IMR-90 (cell line): ENCODE data around the gene SLC35B3. TPM values are rescaled to one million over a fixed set of nuclear protein-coding genes. Genes with fewer than 3 reads are reported as not detected.

Source experiments
- ATAC-seq: fragments of 200-7000 bp; cut with Tn5 transposase; 2 replicates; pipeline ENCODE4 v1.9.1; 2020; ENCODE audit warnings: low read depth, mild to moderate bottlenecking, moderate library complexity
- BruUV-seq: library from RNA; stranded (reverse); fragments of 400-500 nt; replicated peaks from 2 replicates; lab custom pipeline; 2021; lab: Mats Ljungman, UMichigan
- CTCF ChIA-PET: fragments of 300-600 bp; formaldehyde crosslinking; extraction: SDS; loops from one replicate; lab custom pipeline; 2021; ENCODE audit warnings: antibody characterized with exemption; lab: Yijun Ruan, JAX
- POLR2A ChIA-PET: fragments of 300-600 bp; sonication (Branson Sonifier 250); formaldehyde crosslinking; loops from one replicate; lab custom pipeline; 2022; ENCODE audit warnings: antibody characterized with exemption; ENCODE audit not compliant: unreplicated experiment; lab: Charles Lee
- DNase-seq: peaks from one replicate; pipeline ENCODE4 v3.0.0; 2013
- H2AFZ ChIP-seq: replicated peaks from 2 replicates; pipeline ENCODE3; 2013; ENCODE audit warnings: low read length, mild to moderate bottlenecking; ENCODE audit not compliant: poor library complexity
- H2AK5ac ChIP-seq: 2 replicates; pipeline ENCODE4 v1.6.1; 2013; ENCODE audit warnings: low read depth, low read length, inconsistent platforms
- H2AK9ac ChIP-seq: replicated peaks from 2 replicates; pipeline ENCODE3; 2013; ENCODE audit warnings: mild to moderate bottlenecking, low read depth, low read length, moderate library complexity; ENCODE audit not compliant: poor library complexity
- H2BK120ac ChIP-seq: 2 replicates; pipeline ENCODE4 v1.6.1; 2013; ENCODE audit warnings: low read depth, low read length, inconsistent platforms
- H2BK15ac ChIP-seq: 3 replicates; pipeline ENCODE4 v1.6.1; 2013; ENCODE audit warnings: low read depth, low read length, inconsistent platforms
- H2BK20ac ChIP-seq: 2 replicates; pipeline ENCODE4 v1.6.1; 2013; ENCODE audit warnings: low read depth, mild to moderate bottlenecking, inconsistent platforms, low read length, moderate library complexity
- H2BK5ac ChIP-seq: 2 replicates; pipeline ENCODE4 v1.6.1; 2013; ENCODE audit warnings: mild to moderate bottlenecking, low read depth, low read length, inconsistent platforms; ENCODE audit not compliant: poor library complexity, severe bottlenecking
- H3K14ac ChIP-seq: replicated peaks from 2 replicates; pipeline ENCODE4 v1.6.1; 2013; ENCODE audit warnings: low read depth, low read length, inconsistent platforms
- H3K18ac ChIP-seq: 2 replicates; pipeline ENCODE4 v1.6.1; 2013; ENCODE audit warnings: low read depth, low read length, control low read depth
- H3K23ac ChIP-seq: 2 replicates; pipeline ENCODE4 v1.6.1; 2013; ENCODE audit warnings: low read depth, low read length, inconsistent platforms
- H3K27ac ChIP-seq: 2 replicates; pipeline ENCODE4 v1.5.1; 2013; ENCODE audit warnings: mild to moderate bottlenecking, control low read depth, low read length; ENCODE audit not compliant: insufficient read depth
- H3K27me3 ChIP-seq: 2 replicates; pipeline ENCODE4 v1.6.1; 2013; ENCODE audit warnings: low read length; ENCODE audit not compliant: control insufficient read depth, insufficient read depth
- H3K36me3 ChIP-seq: 2 replicates; pipeline ENCODE4 v1.6.1; 2013; ENCODE audit warnings: low read length, mixed read lengths; ENCODE audit not compliant: control insufficient read depth, insufficient read depth
- H3K4ac ChIP-seq: 2 replicates; pipeline ENCODE4 v1.6.1; 2013; ENCODE audit warnings: low read depth, low read length, inconsistent platforms
- H3K4me1 ChIP-seq: 2 replicates; pipeline ENCODE4 v1.6.1; 2013; ENCODE audit warnings: low read length, mixed read lengths; ENCODE audit not compliant: control insufficient read depth, insufficient read depth
- H3K4me2 ChIP-seq: 2 replicates; pipeline ENCODE4 v1.6.1; 2013; ENCODE audit warnings: low read depth, mild to moderate bottlenecking, control low read depth, low read length, moderate library complexity
- H3K4me3 ChIP-seq: 2 replicates; pipeline ENCODE4 v1.5.1; 2013; ENCODE audit warnings: low read depth, mild to moderate bottlenecking, control low read depth, low read length, moderate library complexity; ENCODE audit not compliant: insufficient read depth
- H3K56ac ChIP-seq: 2 replicates; pipeline ENCODE4 v1.6.1; 2013; ENCODE audit warnings: low read length, inconsistent platforms; ENCODE audit not compliant: insufficient read depth; ENCODE audit errors: extremely low read depth
- H3K79me1 ChIP-seq, 2 experiments: 2 replicates each; pipeline ENCODE4 v1.6.1; 2013; ENCODE audit warnings: low read length in 2 of 2, inconsistent platforms in 1 of 2, low read depth in 1 of 2
- H3K9ac ChIP-seq: 2 replicates; pipeline ENCODE4 v1.6.1; 2013; ENCODE audit warnings: low read depth, low read length, control low read depth
- H3K9me1 ChIP-seq: 2 replicates; pipeline ENCODE4 v1.6.1; 2013; ENCODE audit warnings: low read length, inconsistent platforms; ENCODE audit not compliant: insufficient read depth
- H3K9me3 ChIP-seq: 2 replicates; pipeline ENCODE4 v1.6.1; 2013; ENCODE audit warnings: low read length; ENCODE audit not compliant: control insufficient read depth, insufficient read depth
- H4K20me1 ChIP-seq: 2 replicates; pipeline ENCODE4 v1.6.1; 2013; ENCODE audit warnings: low read length, inconsistent platforms; ENCODE audit not compliant: insufficient read depth
- H4K5ac ChIP-seq: 2 replicates; pipeline ENCODE4 v1.6.1; 2013; ENCODE audit warnings: mild to moderate bottlenecking, low read depth, low read length, control low read depth
- H4K8ac ChIP-seq, 2 experiments: 2 replicates each; pipeline ENCODE4 v1.6.1; 2013; ENCODE audit warnings: low read depth in 2 of 2, low read length in 2 of 2, control low read depth in 1 of 2, inconsistent platforms in 1 of 2
- H4K91ac ChIP-seq: 2 replicates; pipeline ENCODE4 v1.6.1; 2013; ENCODE audit warnings: low read depth, low read length, inconsistent platforms; ENCODE audit not compliant: insufficient read depth
- CEBPB ChIP-seq: IDR thresholded peaks from 2 replicates; pipeline ENCODE4 v1.6.1; 2012; ENCODE audit warnings: low read depth, low read length, improper control_type of control experiment
- MAZ ChIP-seq: IDR thresholded peaks from 2 replicates; pipeline ENCODE4 v1.6.1; 2012; ENCODE audit warnings: low read depth, mild to moderate bottlenecking, low read length, improper control_type of control experiment, moderate library complexity, borderline replicate concordance
- MXI1 ChIP-seq: IDR thresholded peaks from 2 replicates; pipeline ENCODE4 v1.6.1; 2012; ENCODE audit warnings: low read depth, mild to moderate bottlenecking, low read length, moderate library complexity, borderline replicate concordance
- WGBS, 2 experiments: methylation state at CpG; one replicate each; pipeline versions ENCODE4 v1.1.5 to v1.1.7; 2013; ENCODE audit warnings: missing lambda C conversion rate in 2 of 2; ENCODE audit not compliant: insufficient read length in 1 of 2; ENCODE audit errors: extremely low coverage in 2 of 2; 5-methylcytosine and 5-hydroxymethylcytosine counted together
- dilution Hi-C: fragments of 300-500 bp; cut with HindIII; formaldehyde crosslinking; loops from one replicate; pipeline ENCODE4 v1.14.3; 2018; ENCODE audit warnings: low sequenced_read_pairs; ENCODE audit not compliant: unreplicated experiment
- in situ Hi-C: fragments of 300-500 bp; cut with MboI; formaldehyde crosslinking; loops from 3 replicates; pipeline ENCODE4 v1.14.3; 2019; ENCODE audit warnings: low sequenced_read_pairs, inconsistent platforms, mixed read lengths
- intact Hi-C: fragments of 100-400 bp; cut with micrococcal nuclease; formaldehyde crosslinking; loops from 2 replicates; pipeline ENCODE4 v1.10.0; 2022
- polyA plus RNA-seq, 3 experiments: library from polyadenylated mRNA; depleted of rRNA; stranded (reverse); fragments of >200 nt; gene quantifications; 2 replicates each; pipeline ENCODE4 v1.2.3, GENCODE V29; 2012; ENCODE audit warnings: low replicate concordance in 1 of 3
- total RNA-seq: library from RNA; depleted of rRNA; stranded (reverse); fragments of >200 nt; gene quantifications from 2 replicates; pipeline ENCODE4 v1.2.3, GENCODE V29; 2012
- TF ChIP-seq, protein P1 (sequence below): fragments of 150-350 bp; IDR thresholded peaks from 2 replicates; pipeline ENCODE4 v1.6.1; 2016; ENCODE audit warnings: low read depth, mild to moderate bottlenecking, low read length, moderate library complexity, borderline replicate concordance

Gene SLC35B3
- total and polyA plus RNA-seq, 2 of the 4 experiments (the other 2 are of a cell fraction): 19.0 to 21.1 TPM

DNA sequence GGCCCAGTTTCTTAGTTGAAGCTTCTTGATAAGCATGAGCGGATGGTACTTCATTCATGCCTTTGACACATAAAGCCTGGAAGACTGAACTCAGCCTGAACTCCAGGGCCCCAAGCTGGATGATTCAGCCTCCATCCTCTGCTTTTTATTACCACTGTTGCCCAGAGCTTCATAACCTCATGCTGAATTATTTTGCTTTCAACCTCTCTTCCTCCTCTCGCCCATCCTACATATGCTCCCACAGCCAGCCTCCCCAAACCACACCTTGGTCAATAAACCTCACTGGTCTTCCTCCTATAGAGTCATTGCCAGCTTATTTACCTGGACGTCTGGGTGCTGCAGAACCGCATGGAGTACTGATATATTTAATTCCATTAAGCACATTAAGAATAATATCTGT is 59.4 kb downstream of the SLC35B3 start:
- Histone ChIP-seq H3K4me2 (no peak overlapping the region), H2BK120ac (no peak overlapping the region), H3K18ac (no peak overlapping the region), H4K91ac (no peak overlapping the region), H4K8ac (no peak overlapping the region), H3K4me1 (no peaks in the 10 kb centered on the region), H2AK5ac (no peak overlapping the region), H3K36me3 (no peaks in the 10 kb centered on the region), H3K9me1 (no peaks in the 10 kb centered on the region), H2BK5ac (no peak overlapping the region), H3K4me3 (no peak overlapping the region), H2AFZ (no peak overlapping the region), H3K79me1 (no peaks in the 10 kb centered on the region), H3K56ac (no peak overlapping the region), H4K20me1 (no peaks in the 10 kb centered on the region), H3K23ac (no peak overlapping the region), H3K14ac (no peak overlapping the region), H2BK20ac (no peak overlapping the region), H3K4ac (no peak overlapping the region), H2AK9ac (no peak overlapping the region), H3K27ac (no peak overlapping the region), H3K27me3 (no peaks in the 10 kb centered on the region), H4K5ac (no peak overlapping the region), H3K9ac (no peak overlapping the region), H3K9me3 (0 out of 2 replicates have a peak, but pooled peaks cover 1% of the 10 kb centered on the region), H2BK15ac (no peak overlapping the region)
- in situ Hi-C loops: no loop called here
- TF ChIP-seq CEBPB (no peak), MXI1 (no peak), MAZ (no peak)
- TF ChIP-seq, protein P1, sequence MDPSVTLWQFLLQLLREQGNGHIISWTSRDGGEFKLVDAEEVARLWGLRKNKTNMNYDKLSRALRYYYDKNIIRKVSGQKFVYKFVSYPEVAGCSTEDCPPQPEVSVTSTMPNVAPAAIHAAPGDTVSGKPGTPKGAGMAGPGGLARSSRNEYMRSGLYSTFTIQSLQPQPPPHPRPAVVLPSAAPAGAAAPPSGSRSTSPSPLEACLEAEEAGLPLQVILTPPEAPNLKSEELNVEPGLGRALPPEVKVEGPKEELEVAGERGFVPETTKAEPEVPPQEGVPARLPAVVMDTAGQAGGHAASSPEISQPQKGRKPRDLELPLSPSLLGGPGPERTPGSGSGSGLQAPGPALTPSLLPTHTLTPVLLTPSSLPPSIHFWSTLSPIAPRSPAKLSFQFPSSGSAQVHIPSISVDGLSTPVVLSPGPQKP: no peak
- dilution Hi-C loops: no loop called here
- ChIA-PET CTCF (no interaction called here), POLR2A (no interaction called here)
- ATAC-seq (no peak), DNase-seq (no peak)
- intact Hi-C loops: no loop called here
- BruUV-seq: no TSS peak
- WGBS, 2 experiments: 57% methylated on average over 2 of the region's 4 CpGs; no CpG with 5 or more reads in 1 of the 2 experiments
